ENCODE results near the gene ADIG.

The ADIG gene

DNA sequence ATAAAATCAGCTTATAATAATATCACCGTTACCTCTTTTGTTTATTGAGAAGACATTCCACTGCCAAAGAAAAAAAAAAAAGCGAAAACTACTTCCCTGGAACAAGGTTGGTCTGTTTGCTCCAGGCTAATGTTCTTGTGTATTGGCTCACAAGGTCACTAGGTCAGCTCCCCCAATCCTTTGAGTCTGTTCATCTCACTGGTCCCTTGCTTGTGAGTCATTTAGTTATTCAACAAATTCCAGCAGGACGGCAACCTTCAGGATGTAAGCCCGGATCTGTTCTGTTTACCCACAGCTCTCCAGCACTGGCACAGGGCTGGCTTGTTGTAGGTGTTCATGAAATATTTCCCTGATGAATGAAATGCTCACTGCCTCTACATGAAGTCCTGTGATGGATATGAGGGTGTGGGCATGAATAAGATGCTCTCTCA is 23.9 kb downstream of the ADIG start:
- DNase-seq = no peak

GRCh38 chr20:38607351-38607750 is 26.4 kb downstream of the ADIG start:
- DNase-seq = no peak

DNA sequence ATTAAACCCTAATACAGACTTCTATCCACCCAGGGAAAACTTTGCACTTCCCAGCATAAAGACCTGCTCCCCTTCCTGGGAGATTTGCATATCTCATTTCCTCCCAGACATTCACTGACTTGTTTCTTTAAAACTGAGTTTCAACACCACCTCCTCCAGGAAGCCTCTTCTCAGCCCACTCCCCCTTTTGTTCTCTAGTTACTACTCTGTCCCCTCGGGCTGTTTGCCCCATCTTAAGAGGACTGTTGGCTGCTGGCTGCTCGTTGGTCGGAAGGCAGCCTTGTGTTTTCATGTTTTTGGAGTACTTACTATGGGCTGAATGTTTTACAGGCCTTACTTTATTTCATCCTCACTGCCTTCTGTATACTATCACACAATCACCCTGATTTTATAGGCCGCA is 27.2 kb downstream of the ADIG start:
- DNase-seq = no peak

- DNase-seq = no peak
Observed at GRCh38 chr20:38609815-38610214, 28.8 kb downstream of the ADIG start.

- no peak for DNase-seq
Observed at GRCh38 chr20:38610521-38610920, 29.5 kb downstream of the ADIG start.

GRCh38 chr20:38612751-38613515 is 31.9 kb downstream of the ADIG start:
- no peak for DNase-seq

DNA sequence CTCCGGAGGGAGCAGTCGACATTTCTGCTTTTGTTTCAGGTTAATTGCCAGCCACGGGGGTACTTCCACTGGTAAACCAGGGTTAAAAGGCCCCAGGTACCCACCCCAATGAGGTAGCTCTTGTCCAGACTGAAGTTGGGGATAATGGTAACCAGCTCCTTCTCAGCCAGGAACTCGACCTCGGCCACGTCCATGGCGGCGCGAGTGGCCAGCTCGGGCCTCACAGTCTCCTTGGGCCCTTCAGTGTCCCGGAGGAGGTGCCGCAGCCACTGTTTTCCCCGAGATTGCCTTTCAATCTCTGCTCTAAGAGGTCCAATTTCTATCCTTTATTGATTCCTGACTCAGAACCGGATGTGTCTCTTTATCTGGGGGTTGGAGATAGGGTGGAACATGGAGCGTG is 34.3 kb downstream of the ADIG start:
- DNase-seq = no peak

DNA sequence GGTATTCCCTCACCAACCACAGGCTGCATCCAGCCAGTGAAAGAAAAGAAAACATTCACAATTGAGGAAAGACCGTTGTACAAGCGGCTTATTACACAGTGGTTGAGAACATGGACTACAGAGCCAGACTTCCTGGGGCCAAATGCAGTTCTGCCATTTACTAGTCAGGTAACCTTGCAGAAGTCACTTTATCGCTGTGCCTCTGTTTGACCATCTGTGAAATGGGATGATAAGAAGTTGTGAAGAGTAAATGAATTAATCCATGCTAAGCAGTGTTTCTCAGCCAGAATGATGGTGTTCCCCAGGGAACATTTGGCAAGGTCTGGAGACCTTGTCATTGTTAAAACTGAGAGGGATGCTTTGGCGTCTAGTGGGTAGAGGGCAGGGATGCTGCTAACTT is 35.5 kb downstream of the ADIG start:
- no peak for DNase-seq

- DNase-seq = no peak
Observed at GRCh38 chr20:38617011-38617829, 36.2 kb downstream of the ADIG start.

DNA sequence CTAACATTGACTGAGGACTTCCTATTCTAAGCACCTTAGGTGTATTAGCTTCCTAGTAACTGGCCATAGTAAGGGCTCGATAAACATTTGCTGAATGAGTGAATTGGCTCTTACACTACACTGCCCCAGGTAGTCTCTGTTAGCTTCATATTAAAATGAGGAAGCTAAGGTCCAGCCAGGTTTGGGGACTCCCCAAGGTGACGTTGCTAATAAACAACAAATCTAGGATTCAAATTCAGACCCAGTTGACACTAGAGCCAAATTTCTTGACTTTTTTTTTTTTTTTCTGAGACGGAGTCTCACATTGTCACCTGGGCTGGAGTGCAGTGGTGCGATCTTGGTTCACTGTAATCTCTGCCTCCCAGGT is 36.8 kb downstream of the ADIG start:
- DNase-seq = no peak

GRCh38 chr20:38620441-38620840 is 39.4 kb downstream of the ADIG start:
- no peak for DNase-seq

DNA sequence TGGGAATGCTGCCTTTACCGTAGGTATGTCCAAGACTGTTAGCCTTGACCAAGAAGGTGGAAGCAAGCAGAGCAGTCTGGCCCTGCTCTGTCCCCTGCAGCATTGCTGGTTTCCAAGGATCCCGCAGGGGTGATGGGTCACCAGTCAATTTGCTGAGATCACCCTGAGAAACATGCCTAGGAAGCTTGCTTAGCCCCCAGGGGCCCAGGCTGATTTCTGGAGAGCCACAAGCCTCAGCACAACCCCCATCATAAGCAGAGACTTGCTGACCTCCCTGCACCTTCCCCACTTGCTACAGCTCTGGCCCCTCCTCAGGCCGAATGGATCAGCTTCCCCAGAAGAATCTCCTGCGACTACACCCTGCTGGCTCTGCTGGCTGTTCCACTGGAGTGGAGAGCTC is 42.1 kb downstream of the ADIG start:
- no peak for DNase-seq

DNA sequence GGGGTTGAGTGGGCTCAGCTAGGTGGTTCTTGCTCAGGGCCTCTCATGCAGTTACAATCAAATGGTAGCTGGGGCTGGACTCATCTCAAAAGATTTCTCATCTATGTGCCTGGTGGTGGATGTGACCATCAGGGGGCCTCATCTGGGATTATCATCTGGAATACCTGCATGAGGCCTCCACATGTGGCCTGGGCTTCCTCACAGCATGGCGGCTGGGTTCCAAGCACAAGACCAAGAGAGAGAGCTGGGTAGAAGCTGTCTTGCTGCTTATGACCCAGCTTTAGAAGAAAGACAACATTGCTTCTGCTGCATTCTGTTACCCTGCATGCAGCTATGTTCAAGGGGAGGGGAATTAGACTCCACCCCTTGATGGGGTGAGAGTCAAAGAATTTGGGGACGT is 43.1 kb downstream of the ADIG start:
- DNase-seq = no peak

DNA sequence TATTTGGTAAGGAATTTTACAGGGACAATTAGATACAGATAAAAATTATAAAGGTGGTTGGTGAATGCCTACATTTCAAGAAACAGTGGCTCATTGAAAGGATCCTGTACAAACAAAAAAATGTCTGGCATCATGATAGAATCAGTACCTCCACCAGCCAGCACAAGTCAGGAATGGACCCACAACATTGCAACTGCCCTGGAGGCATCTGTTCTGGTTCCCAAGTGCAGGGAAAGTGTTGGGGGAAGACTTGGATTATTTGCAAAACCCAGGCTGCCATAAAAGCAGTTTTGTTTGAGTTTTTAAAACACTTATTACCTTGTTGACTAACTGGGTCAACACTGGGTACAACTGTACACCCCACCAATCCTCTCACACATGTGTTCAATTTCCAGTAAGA is 44.9 kb downstream of the ADIG start:
- DNase-seq = no peak

DNA sequence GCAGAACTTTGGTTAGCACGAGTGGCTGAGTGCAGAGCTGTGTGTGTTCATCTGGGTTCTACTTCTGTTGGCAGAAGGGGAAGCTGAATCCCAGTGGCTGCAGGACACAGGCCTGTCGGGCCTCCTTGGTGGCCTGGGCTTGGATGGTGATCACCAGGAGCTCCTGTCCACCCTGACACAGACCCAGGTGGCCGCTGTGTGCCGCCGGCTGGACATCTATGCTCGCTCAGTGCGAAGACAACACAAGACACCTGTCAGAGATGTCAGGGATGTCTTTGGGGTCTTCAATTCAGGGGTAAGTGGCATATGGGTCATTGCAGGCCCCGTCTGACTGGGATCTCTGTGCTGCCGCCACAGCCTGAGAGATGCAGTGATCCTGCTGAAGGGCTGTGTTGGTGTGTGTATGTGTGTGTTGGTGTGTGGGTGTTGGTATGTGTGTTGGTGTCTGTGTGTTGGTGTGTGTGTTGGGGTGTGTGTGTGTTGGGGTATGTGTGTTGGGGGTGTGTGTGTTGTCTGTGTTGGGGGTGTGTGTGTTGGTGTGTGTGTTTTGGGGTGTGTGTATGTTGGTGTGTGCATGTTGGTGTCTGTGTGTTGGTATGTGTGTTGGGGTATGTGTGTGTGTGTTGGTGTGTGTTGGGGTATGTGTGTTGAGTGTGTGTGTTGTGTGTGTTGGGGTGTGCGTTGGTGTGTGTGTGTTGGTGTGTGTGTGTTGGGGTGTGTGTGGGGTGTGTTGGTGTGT is 46.1 kb downstream of the ADIG start:
- DNase-seq = no peak

- no peak for DNase-seq
Observed at GRCh38 chr20:38628580-38629470, 47.8 kb downstream of the ADIG start.

- no peak for DNase-seq
Observed at GRCh38 chr20:38629979-38630378, 49.0 kb downstream of the ADIG start.

DNA sequence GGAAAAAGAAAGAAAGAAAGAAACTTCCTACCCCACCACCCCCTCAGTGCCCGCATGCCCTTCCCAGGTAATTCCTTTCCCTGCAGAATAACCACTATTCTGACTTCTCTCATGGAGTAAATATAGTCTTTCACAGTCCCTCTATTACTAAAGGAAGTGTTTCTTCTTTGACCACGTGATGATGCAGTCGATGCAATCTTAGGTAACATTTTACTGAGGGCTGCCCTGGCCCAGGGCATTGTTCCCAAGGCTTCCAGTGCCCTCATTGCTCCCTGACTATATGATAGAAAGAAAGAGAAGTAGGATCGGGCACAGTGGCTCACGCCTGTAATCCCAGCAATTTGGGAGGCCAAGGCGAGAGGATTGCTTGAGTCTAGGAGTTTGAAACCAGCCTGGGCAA is 49.7 kb downstream of the ADIG start:
- no peak for DNase-seq

DNA sequence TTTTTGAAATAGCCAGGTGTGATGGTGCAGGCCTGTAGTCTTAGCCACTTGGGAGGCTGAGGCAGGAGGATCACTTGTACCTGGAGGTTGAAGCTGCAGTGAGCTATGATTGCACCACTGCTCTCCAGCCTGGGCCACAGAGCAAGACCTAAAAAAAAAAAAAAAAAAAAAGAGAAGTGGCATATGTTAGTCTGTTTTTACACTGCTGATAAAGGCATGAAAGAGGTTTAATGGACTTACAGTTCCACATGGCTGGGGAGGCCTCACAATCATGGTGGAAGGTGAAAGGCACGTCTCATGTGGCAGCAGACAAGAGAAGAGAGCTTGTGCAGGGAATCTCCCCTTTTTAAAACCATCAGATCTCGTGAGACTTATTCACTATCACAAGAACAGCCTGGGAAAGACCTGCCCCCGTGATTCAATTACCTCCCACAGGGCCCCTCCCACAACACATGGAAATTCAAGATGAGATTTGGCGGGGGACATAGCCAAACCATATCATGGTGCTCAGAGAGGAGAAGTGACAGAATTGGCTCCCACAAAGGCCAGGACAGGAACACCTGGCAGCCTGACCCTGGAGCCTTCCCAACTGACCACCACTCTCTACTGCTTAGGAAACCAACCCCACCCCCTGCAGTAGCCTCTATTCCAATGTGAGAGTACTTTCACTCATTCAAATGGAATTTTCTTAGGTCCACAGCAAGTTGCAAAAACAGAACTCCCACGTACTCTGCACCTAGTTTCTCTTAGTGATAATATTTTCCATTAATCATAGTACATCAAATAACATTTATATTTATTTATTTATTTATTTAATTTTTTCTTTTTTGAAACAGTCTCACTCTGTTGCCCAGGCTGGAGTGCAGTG is 50.4 kb downstream of the ADIG start:
- DNase-seq = no peak

GRCh38 chr20:38633577-38634093 is 52.6 kb downstream of the ADIG start:
- DNase-seq = peak; percentile 79

DNA sequence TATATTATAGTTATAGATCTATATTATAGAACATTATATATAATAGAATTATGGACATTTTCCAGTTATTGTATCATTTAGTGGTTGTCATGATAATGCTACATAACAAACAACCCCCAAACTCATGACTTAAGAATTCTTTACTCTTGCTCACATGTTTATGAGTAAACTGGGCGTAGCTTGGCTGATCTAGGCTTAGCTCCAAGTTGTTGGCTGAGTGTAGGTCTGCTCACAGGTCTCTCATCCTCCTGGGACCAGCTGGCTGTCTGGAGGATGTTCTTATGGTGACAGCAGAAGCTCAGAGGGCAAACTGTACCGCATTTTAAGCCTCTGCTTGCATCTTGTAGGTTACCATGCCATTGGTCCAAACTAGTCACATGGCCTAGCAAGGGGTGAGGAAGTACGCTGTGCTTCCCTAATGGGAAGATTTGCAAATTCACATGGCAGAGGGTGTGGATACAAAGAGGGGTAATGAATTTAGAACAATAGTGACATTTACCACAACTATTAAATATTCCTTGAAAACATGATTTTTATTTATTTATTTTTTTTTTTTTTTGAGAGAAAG is 54.8 kb downstream of the ADIG start:
- DNase-seq = no peak

All from stimulated activated CD8-positive, alpha-beta memory T cell treated with anti-CD3 and anti-CD28 coated beads, Interleukin-4, amount 100 ng/mL, for 48 hours (primary cell).